ENCODE data around the gene CRYGC.
"Not testable (repeated sequence)": the region's sequence is repeated elsewhere in the genome, so short reads cannot be mapped to it uniquely, and the experiment has no call there.

Gene CRYGC

DNA sequence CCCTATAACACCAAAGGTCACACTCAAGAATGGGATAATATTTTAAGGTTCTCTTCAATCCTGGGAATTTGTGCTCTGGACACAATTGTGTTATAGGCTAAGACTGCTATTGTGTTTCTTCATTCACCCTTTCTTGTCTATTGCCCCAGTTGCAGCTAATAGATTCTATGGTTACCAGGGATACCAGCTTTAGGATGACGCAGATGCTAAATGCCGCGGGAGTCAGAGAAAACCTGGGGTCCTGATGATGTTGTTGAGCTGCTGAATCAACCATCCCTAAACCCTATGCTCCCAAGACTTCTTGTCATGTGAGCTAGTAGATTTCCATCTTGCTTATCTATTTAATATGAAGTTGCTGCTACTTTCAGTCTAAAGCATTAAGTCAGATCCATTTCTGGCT, 10.7 kb downstream of the CRYGC start:
- Mint-ChIP-seq H3K27ac (no peak overlapping the region), H3K9me3 (no peaks in the 10 kb centered on the region), H3K27me3 (peaks cover 5% of the 10 kb centered on the region), H3K4me1 (peaks cover 4% of the 10 kb centered on the region), H3K4me3 (no peak overlapping the region), H3K36me3 (no peaks in the 10 kb centered on the region)

DNA sequence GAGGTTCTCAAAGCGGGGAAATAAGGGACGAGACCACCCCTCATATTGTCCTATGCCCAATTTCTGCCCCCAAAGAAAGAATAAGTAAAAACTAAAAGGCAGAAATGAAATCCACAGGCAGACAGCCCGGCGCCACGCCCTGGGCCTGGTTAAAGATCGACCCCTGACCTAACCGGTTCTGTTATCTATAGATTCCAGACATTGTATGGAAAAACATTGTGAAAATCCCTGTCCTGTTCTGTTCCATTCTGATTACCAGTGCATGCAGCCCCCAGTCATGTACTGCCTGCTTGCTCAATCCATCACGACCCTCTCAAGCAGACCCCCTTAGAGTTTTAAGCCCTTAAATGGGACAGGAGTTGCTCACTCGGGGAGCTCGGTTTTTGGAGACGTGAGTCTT, 12.2 kb downstream of the CRYGC start:
- H3K27ac Mint-ChIP-seq = peak overlapping the region; percentile 24
- H3K4me3 Mint-ChIP-seq, H3K9me3 Mint-ChIP-seq, H3K36me3 Mint-ChIP-seq, H3K4me1 Mint-ChIP-seq, H3K27me3 Mint-ChIP-seq: not testable (repeated sequence)

DNA sequence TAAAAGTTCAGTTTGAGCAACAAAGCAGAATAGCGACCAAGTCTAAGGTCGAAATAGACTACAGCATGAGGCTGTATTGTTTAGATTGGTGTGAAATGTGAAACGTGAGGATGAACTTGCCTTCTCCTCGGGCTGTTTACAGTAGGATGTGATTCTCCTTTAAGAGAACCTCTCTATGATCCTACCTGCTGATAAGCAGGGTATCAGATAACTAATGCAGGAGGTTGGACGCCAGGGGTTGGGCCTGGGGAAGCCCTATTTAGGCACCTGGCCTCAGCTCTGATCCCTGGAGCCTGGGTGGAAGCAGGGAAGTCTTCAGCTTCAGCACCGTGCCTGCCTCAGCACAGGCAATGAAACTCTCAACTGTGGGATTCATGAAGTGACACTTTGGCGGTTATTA, 16.7 kb downstream of the CRYGC start:
- Mint-ChIP-seq H3K36me3 (no peaks in the 10 kb centered on the region), H3K4me1 (no peaks in the 10 kb centered on the region), H3K27ac (no peak overlapping the region)

DNA sequence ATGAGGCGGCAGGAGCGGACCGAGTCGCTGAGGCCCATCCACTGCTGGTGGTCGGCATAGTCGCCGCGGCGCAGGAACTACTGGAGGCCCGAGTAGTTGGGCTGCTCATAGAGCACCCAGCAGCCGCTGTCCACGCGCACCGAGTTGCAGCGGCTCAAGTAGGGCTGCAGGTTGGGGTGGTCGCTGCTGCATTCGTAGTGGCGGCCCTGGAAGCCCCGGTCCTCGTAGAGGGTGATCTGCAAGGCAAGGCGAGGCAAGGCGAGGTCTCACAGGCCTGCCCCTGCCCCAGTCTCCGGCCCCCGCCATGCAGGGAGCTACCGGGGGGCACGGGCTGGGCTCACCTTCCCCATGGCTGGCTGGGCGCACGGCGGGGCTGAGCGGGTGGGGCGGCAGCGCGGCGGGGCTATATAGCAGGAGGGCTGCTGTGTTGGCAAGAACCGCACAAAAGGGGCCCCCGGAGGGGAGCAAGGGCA, 17.3 kb downstream of the CRYGC start:
- not testable (repeated sequence) for H3K9me3 Mint-ChIP-seq, H3K36me3 Mint-ChIP-seq, H3K27me3 Mint-ChIP-seq, H3K4me3 Mint-ChIP-seq, H3K27ac Mint-ChIP-seq, H3K4me1 Mint-ChIP-seq

More for the DNA sequence above, 16.7 kb downstream of the CRYGC start:
- H3K4me3 Mint-ChIP-seq = no peak overlapping the region
- H3K27me3 Mint-ChIP-seq = no peaks in the 10 kb centered on the region
- H3K9me3 Mint-ChIP-seq = no peaks in the 10 kb centered on the region

DNA sequence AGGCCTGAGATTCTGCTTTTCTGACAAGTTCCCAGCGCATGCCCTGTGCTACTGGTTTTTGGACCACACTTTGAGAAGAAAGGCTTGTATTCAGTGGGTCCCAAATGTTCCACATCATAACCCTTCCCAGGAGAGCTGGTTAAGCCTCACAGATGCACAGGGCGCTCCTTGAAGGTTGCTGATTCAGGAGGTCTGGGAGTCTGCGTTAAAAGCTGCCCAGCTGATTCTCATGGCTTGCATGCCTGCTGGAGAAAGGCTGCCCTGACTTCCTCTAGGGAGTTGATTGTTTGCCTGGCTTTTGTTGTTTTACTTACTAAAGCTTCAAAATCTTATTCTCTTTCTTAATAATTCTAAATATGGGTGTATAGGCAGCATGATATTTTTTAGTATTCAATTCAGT, 26.0 kb downstream of the CRYGC start:
- H3K4me1 Mint-ChIP-seq = peaks cover 35% of the 10 kb centered on the region
- no peaks in the 10 kb centered on the region for H3K36me3 Mint-ChIP-seq
- H3K27me3 Mint-ChIP-seq = no peaks in the 10 kb centered on the region

DNA sequence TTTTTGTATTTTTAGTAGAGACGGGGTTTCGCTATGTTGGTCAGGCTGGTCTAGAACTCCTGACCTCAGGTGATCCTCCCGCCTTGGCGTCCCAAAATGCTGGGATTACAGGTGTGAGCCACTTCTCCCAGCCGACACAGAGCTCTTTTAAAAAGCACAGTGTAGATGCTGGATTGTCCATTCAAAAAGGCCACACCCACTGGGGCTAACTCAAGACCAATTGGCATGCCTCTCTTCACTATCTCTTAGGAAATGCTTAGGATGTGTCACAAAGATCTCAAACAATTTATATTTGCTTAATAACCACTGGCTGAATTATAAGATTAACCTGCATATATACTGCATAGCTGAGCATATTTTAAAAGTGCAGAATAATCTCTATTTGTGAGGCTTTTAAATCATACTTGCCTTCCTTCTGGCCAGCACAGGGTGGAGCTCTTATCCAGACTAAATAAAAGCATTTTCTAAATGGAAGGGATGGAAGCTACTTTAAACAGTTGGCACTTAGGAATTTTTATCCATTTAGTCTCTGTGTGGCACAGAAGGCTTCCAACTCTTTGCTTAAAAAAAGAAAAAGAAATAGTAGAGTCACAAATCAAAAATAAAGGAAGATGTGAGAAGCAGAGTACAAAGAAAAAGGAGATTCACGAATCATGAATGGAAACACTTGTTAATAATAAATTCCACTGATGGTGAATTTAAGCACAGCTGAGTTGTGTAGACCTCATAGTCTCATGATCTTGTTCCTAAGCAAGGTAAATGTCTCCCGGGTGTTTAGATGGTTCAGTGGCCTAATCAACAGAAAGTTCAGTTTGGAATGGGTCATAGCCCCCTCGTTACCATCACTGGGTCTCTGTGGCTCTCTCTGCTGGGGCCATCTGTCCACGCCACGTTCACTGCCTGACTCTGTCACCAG, 27.7 kb downstream of the CRYGC start:
- Mint-ChIP-seq H3K4me1 (peaks cover 35% of the 10 kb centered on the region), H3K4me3 (no peak overlapping the region), H3K27me3 (no peaks in the 10 kb centered on the region), H3K9me3 (no peaks in the 10 kb centered on the region), H3K27ac (peak overlapping the region; percentile 43), H3K36me3 (no peaks in the 10 kb centered on the region)

More for the DNA sequence above, 26.0 kb downstream of the CRYGC start:
- Mint-ChIP-seq H3K27ac (no peak overlapping the region), H3K4me3 (no peak overlapping the region), H3K9me3 (no peaks in the 10 kb centered on the region)

DNA sequence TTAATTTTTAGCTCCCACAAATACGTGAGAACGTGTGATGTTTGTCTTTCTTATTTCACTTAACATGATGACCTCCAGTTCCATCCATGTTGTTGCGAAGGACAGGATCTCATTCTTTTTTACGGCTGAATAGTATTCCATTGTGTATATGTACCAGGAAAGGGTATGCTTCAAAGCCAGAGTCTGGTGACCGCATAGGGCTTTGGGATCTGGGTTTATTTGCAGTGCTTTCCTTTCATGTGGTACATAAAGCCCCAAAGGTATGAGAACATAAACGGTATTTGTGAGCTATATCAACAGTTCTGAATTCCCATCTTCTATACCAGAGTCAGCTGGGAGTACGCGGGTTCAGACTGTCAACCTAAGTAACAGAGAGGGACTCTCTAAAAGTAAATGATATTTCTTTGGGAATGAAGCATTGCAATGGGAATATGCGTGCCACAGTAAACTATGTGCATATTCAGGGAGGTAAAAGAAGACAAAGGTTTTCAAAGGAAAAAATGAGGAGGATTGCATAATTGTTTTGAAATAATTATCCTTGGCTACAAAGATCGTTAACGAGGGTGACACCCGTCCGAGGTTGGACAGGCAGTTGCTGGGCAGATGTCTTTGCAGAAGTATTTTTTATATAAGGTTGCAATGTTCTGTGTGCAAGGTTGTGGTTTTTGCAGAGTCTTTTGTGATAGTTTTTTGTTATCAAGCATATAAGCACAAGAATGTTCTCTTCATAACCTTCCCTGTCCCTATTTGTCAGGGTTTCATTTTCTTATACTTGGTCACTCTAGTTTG, 29.8 kb downstream of the CRYGC start:
- Mint-ChIP-seq H3K9me3 (no peaks in the 10 kb centered on the region), H3K4me1 (peaks cover 35% of the 10 kb centered on the region), H3K36me3 (no peaks in the 10 kb centered on the region), H3K27me3 (no peaks in the 10 kb centered on the region), H3K27ac (peak overlapping the region; percentile 38), H3K4me3 (peak overlapping the region; percentile 64)

DNA sequence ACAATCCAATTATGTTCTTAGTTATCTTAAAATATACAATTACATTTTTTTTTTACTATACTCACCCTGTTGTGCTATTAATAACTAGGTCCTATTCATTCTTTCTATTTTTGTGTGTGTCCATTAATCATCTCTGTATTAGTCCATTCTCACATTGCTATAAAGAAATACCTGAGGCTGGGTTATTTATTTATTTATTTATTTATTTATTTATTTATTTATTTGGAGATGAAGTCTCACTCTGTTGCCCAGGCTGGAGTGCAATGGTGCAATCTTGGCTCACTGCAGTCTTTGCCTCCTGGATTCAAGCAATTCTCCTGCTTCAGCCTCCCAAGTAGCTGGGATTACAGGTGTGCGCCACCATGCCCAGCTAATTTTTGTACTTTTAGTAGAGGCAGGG, 30.9 kb downstream of the CRYGC start:
- not testable (repeated sequence) for H3K27me3 Mint-ChIP-seq, H3K36me3 Mint-ChIP-seq
- H3K4me1 Mint-ChIP-seq = peaks cover 35% of the 10 kb centered on the region

DNA sequence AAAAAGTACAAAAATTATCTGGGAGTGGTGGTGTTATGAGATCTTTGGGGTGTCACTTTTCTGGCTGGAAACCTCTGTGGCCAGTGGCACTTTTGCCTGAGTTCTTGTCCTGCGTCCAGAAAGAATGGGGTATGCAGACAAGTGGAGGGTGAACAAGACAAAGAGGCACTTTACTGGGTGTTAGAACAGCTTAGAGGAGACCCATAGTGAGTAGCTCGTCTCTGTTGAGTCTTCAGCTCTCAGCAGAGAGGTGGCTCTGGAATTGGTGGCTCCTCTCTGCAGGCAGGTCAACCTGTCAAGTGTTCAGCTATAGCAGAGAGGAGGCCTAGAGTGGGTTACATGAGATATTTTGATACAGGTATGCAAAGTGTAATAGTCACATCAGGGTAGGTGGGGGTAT, 31.4 kb downstream of the CRYGC start:
- H3K36me3 Mint-ChIP-seq = no peaks in the 10 kb centered on the region
- H3K4me1 Mint-ChIP-seq = peaks cover 35% of the 10 kb centered on the region
- no peak overlapping the region for H3K27ac Mint-ChIP-seq
- H3K27me3 Mint-ChIP-seq = no peaks in the 10 kb centered on the region
- no peak overlapping the region for H3K4me3 Mint-ChIP-seq
- no peaks in the 10 kb centered on the region for H3K9me3 Mint-ChIP-seq

More for the DNA sequence above, 30.9 kb downstream of the CRYGC start:
- not testable (repeated sequence) for H3K4me3 Mint-ChIP-seq, H3K9me3 Mint-ChIP-seq, H3K27ac Mint-ChIP-seq

DNA sequence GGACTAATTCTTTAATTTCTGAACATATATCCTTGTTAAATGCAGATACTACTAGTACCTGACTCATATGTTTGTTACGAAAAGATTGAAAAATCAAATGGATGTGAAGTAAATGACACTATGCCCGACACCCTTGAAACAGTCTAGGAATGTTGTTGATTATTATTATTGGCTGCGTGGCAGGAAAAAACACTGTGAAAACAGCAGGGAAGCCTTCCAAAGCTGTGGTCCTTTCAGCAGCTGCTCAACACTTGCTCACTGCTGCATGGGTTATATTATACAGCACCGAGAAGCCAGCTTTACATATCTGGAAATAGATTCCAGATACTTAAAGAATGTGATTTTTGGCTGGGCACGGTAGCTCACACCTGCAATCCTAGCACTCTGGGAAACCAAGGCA, 31.8 kb downstream of the CRYGC start:
- Mint-ChIP-seq H3K27me3 (no peaks in the 10 kb centered on the region), H3K4me1 (peaks cover 35% of the 10 kb centered on the region), H3K9me3 (no peaks in the 10 kb centered on the region), H3K27ac (no peak overlapping the region), H3K4me3 (no peak overlapping the region), H3K36me3 (no peaks in the 10 kb centered on the region)

DNA sequence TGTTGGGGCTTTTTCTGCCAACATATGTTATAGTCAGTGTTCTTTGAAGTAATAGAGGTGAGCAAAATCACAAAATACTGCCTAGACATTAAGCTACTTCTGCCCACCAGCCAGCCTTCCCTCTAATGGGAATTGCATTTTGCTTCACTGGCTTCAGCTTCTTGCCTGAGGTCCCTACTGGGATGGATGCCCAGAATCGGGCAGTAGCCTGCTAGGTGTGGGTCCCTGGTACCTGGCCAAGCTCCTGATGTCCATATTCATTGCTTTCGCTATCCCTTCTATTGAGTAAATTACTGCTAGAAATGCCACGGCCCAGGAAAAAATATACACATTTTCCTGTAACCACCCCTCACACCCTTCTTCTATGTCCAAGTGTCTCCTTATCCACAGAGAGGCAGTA, 32.3 kb downstream of the CRYGC start:
- no peaks in the 10 kb centered on the region for H3K27me3 Mint-ChIP-seq
- H3K9me3 Mint-ChIP-seq = no peaks in the 10 kb centered on the region
- H3K4me1 Mint-ChIP-seq = peaks cover 33% of the 10 kb centered on the region

DNA sequence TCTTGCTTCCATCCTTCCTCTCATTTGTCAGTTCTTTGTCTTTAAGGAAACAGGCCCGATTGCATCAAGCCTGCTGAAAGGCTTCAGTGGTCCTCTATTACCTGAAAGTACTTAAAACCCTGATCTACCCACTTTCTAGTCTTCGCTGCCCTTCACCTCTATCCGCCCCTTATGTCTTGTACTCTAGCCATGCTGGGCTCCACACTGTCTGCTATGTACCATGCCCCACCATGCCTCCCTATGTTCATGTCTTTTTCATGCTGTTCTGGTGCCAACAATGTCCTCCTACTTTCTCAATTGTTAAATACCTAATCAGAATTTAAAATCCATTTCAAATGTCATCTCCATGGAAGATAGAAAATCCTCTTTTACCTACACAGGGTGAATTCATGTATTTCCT, 33.5 kb downstream of the CRYGC start:
- Mint-ChIP-seq H3K36me3 (no peaks in the 10 kb centered on the region), H3K4me3 (no peak overlapping the region), H3K27me3 (no peaks in the 10 kb centered on the region), H3K4me1 (peaks cover 21% of the 10 kb centered on the region), H3K9me3 (no peaks in the 10 kb centered on the region), H3K27ac (no peak overlapping the region)

More for the DNA sequence above, 32.3 kb downstream of the CRYGC start:
- Mint-ChIP-seq H3K27ac (no peak overlapping the region), H3K36me3 (no peaks in the 10 kb centered on the region), H3K4me3 (no peak overlapping the region)

DNA sequence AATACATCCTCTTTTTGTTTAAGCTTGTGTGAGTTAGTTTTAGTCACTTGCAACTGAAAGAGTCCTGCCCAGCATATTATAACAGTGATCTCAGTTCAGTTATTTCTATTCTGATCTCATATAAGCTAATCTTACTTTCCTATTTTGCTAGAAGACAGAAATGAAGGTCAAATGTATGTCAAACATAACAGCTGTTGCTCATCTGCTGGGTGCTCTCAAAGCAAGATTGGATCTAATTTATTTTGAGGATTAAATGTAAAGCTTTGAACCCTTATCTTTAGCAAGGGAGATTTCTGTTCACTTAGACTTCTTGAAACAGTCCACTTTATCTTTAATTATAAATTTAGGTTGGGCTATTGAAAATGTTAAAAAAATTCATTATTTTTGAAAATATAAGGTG, 36.5 kb downstream of the CRYGC start:
- no peak overlapping the region for H3K4me3 Mint-ChIP-seq
- no peaks in the 10 kb centered on the region for H3K36me3 Mint-ChIP-seq
- no peak overlapping the region for H3K27ac Mint-ChIP-seq
- H3K27me3 Mint-ChIP-seq = no peaks in the 10 kb centered on the region
- H3K9me3 Mint-ChIP-seq = no peaks in the 10 kb centered on the region
- H3K4me1 Mint-ChIP-seq = no peaks in the 10 kb centered on the region

DNA sequence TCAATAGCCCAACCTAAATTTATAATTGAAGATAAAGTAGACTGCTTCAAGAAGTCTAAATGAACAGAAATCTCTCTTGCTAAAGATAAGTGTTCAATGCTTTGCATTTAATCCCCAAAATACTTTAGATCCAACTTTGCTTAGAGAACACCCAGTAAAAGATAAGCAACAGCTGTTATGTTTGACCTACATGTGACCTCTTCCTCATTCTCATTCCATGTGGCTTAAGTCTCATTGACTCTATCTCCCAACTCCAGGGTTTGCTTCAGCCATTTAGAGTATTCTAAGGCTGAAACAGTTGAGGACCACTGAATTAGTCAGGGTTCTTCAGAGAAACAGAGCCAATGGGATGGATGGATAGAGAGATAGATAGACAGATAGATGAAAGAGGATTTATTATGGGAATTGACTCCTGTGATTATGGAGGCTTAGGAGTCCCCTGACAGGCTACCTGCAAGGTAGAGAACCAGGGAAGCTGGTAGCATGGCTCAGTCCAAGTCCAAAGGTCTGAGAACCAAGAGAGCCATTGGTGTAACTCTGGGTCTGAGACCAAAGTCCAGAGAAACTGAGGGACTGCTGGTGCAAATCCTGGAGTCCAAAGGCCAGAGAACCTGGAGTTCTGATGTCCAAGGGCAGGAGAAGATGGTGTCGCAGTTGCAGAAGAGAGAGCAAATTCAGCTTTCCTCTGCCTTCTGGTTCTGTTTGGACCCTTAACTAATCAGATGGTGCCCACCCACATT, 37.4 kb downstream of the CRYGC start:
- H3K9me3 Mint-ChIP-seq = no peaks in the 10 kb centered on the region
- no peak overlapping the region for H3K27ac Mint-ChIP-seq
- no peaks in the 10 kb centered on the region for H3K4me1 Mint-ChIP-seq
- no peaks in the 10 kb centered on the region for H3K27me3 Mint-ChIP-seq
- H3K36me3 Mint-ChIP-seq = no peaks in the 10 kb centered on the region
- no peak overlapping the region for H3K4me3 Mint-ChIP-seq

DNA sequence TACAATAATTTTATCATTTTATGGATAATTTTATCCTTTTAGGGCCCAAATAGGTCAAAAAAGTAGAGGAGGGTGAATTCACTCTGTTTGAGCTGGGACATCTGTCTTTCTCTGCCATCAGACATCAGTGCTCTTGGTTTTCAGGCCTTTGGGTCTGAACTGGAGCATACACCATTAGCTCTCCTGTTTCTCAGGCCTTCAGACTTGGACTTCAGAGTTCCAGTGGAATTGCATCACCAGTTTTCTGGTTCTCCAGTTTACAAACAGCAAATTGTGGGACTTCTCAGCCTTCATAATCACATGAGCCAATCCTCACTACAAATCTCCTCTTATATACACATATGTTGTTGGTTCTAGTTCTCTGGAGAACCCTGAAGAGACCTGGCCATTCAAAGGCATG, 39.2 kb downstream of the CRYGC start:
- Mint-ChIP-seq H3K9me3 (no peaks in the 10 kb centered on the region), H3K4me1 (no peaks in the 10 kb centered on the region), H3K27me3 (no peaks in the 10 kb centered on the region), H3K4me3 (no peak overlapping the region), H3K27ac (no peak overlapping the region), H3K36me3 (no peaks in the 10 kb centered on the region)
